ENCODE measurements around the gene NAA15. TPM values are rescaled to one million over a fixed set of nuclear protein-coding genes. Genes with fewer than 3 reads are reported as not detected.
A peak's percentile ranks its signal among the peaks of the same experiment; 100 is the strongest.
"Not testable (repeated sequence)": the region's sequence is repeated elsewhere in the genome, so short reads cannot be mapped to it uniquely, and the experiment has no call there.

The NAA15 gene
- total RNA-seq, 1 donor from 2014 or later: 35.8 TPM

- FAIRE-seq (no peak), DNase-seq (ENCODE audit: low read depth) (peak; percentile 79)
- Histone ChIP-seq H3K36me3 (ENCODE audit: control insufficient read depth, insufficient read depth, low read length) (peaks cover 3% of the 10 kb centered on the region), H3K4me3 (ENCODE audit: low read depth, low read length) (peak overlapping the region; percentile 98), H3K27me3 (ENCODE audit: control insufficient read depth, insufficient read depth, low read length) (no peaks in the 10 kb centered on the region)
- TF ChIP-seq CTCF (IDR thresholded peaks at IDR 0.05; ENCODE audit: insufficient read depth, low read length, severe bottlenecking): no peak
Measured at GRCh38 chr4:139300431-139301112, 733 bp upstream of the NAA15 start.

DNA sequence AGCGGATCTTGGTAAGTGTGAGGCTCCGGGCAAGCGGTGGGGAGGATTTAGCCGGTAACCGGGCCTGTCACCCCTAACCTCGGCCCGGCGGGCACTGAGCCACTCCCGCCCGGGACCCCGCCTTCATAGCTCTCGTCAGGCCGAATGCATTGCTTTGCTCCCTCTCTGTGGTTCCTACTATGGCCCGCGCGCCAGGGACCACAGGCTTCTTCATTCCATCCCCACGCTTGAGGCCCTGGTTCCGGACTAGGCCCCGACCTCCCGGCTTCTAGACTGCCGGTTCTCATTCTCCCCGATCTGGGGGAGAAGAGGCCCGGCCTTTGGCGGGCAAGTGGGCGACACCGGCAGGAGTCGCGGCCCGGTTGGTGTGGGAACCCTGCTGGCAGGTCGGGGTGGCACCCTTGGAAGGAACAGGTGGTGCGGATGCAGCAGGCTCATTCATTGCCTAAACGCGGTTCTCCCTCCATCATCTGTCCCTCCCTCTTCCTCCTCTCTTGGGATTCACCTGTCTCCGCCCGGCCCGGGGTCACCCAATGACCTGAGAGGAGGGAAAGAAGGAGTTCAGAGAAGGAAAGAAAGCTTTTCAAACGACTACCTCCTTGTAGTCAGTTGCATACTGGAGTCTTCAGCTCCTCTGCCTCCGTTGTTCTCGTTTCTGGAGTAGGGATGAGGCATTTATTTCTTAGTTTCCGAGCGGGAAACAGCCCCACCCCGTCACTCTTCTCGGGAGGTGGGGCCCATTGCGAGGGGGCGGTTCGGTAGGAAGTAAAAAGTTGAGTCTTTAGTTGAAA lies 711 bp downstream of the NAA15 start, which contains the start of gene NDUFC1:
Gene NDUFC1, minus strand, starts transcription at position 657 of the 791 bp plus-strand sequence. CDS start 6,679 bp downstream, outside the sequence.
- peak; percentile 44 for TF ChIP-seq CTCF (IDR thresholded peaks at IDR 0.05; ENCODE audit: insufficient read depth, low read length, severe bottlenecking)
- Histone ChIP-seq H3K4me3 (ENCODE audit: low read depth, low read length) (peak within 1 kb of the TSS; percentile 98), H3K27me3 (ENCODE audit: control insufficient read depth, insufficient read depth, low read length) (no peaks in the 10 kb centered on the region), H3K36me3 (ENCODE audit: control insufficient read depth, insufficient read depth, low read length) (peaks cover 4% of the 10 kb centered on the region)
- DNase-seq (ENCODE audit: low read depth): peak; percentile 55
- FAIRE-seq: no peak

DNA sequence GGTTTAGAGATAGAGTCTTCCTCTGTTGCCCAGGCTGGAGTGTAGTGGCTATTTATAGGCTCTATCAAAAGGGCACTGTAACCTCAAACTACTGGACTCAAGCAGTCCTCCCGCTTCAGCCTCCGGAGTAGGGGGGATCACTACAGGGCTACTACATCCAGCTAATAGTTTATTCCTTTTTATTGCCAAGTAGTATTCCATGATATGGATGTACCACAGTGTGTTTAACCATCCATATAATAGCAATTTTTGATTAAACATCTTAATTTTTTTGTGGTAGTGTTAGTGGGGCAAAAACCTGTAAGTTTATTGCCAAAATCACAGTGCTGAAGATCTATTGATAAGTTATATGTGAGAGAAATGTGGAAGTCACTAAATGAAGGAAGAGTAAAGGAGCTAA lies 3.6 kb downstream of the NAA15 start:
- TF ChIP-seq CTCF (IDR thresholded peaks at IDR 0.05; ENCODE audit: insufficient read depth, low read length, severe bottlenecking): no peak
- DNase-seq (ENCODE audit: low read depth) (no peak), FAIRE-seq (no peak)
- Histone ChIP-seq H3K27me3 (ENCODE audit: control insufficient read depth, insufficient read depth, low read length) (no peaks in the 10 kb centered on the region), H3K36me3 (ENCODE audit: control insufficient read depth, insufficient read depth, low read length) (peaks cover 4% of the 10 kb centered on the region), H3K4me3 (ENCODE audit: low read depth, low read length) (no peak overlapping the region)

DNA sequence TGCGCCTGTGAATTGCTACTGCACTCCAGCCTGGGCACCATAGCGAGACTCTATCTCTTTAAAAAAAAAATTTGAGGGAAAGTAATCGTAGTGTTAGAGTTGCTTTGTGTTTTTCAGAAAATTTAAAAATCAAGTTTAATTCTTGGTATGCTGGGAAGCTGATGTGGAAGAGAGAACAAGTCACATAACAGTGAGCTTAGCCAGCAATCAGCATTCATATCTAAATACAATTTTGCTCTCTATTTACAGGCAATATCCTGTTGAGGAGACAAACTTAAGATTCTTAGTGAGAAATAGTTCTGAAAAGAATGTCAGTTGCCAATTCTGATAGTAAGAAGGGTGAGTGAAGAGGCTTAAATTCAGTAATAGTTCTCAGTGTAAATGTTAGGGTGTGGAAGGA lies 10.6 kb downstream of the NAA15 start:
- TF ChIP-seq CTCF (IDR thresholded peaks at IDR 0.05; ENCODE audit: insufficient read depth, low read length, severe bottlenecking): no peak
- Histone ChIP-seq H3K36me3 (ENCODE audit: control insufficient read depth, insufficient read depth, low read length) (no peaks in the 10 kb centered on the region), H3K27me3 (ENCODE audit: control insufficient read depth, insufficient read depth, low read length) (no peaks in the 10 kb centered on the region), H3K4me3 (ENCODE audit: low read depth, low read length) (no peak overlapping the region)
- FAIRE-seq (no peak), DNase-seq (ENCODE audit: low read depth) (no peak)

- Histone ChIP-seq H3K4me3 (ENCODE audit: low read depth, low read length) (no peak overlapping the region), H3K36me3 (ENCODE audit: control insufficient read depth, insufficient read depth, low read length) (no peaks in the 10 kb centered on the region), H3K27me3 (ENCODE audit: control insufficient read depth, insufficient read depth, low read length) (no peaks in the 10 kb centered on the region)
- no peak for DNase-seq (ENCODE audit: low read depth)
- FAIRE-seq: no peak
- no peak for TF ChIP-seq CTCF (IDR thresholded peaks at IDR 0.05; ENCODE audit: insufficient read depth, low read length, severe bottlenecking)
Measured at GRCh38 chr4:139312552-139313332, 11.4 kb downstream of the NAA15 start.

- not testable (repeated sequence) for DNase-seq (ENCODE audit: low read depth); H3K4me3 ChIP-seq (ENCODE audit: low read depth, low read length); FAIRE-seq; H3K36me3 ChIP-seq (ENCODE audit: control insufficient read depth, insufficient read depth, low read length); H3K27me3 ChIP-seq (ENCODE audit: control insufficient read depth, insufficient read depth, low read length)
Measured at GRCh38 chr4:139313414-139313813, 12.1 kb downstream of the NAA15 start.

All from bronchial epithelial cell (primary cell).